GM19193 (cell line): Measurements from ENCODE around the gene RNF207.

Source experiments
- POLR2A ChIP-seq: IDR thresholded peaks from 4 replicates; pipeline ENCODE4 v1.6.1; 2011; ENCODE audit not compliant: insufficient read depth, insufficient read length; ENCODE audit errors: extremely low read depth

RNF207 gene

GRCh38 chr1:6257541-6258069 is 51.7 kb downstream of the RNF207 start:
- no peak for TF ChIP-seq POLR2A

- no peak for TF ChIP-seq POLR2A
Measured at GRCh38 chr1:6258675-6259074, 52.8 kb downstream of the RNF207 start.

GRCh38 chr1:6259491-6260362 is 53.8 kb downstream of the RNF207 start:
- no peak for TF ChIP-seq POLR2A

- TF ChIP-seq POLR2A, result no peak
Measured at GRCh38 chr1:6260433-6260934, 54.6 kb downstream of the RNF207 start.

- TF ChIP-seq POLR2A, result no peak
Measured at GRCh38 chr1:6260961-6261614, 55.2 kb downstream of the RNF207 start, which contains the start of gene GPR153. TSS of gene GPR153 (minus strand) at chr1:6261098. CDS start at chr1:6254905, 6,193 bp downstream.

GRCh38 chr1:6261615-6261995 is 55.7 kb downstream of the RNF207 start:
- TF ChIP-seq POLR2A, result no peak

- TF ChIP-seq POLR2A, result no peak
Measured at GRCh38 chr1:6262555-6263420, 56.9 kb downstream of the RNF207 start.

GRCh38 chr1:6263716-6264115 is 57.8 kb downstream of the RNF207 start:
- no peak for TF ChIP-seq POLR2A

- no peak for TF ChIP-seq POLR2A
Measured at GRCh38 chr1:6265151-6265550, 59.2 kb downstream of the RNF207 start.

GRCh38 chr1:6266641-6267040 is 60.7 kb downstream of the RNF207 start:
- TF ChIP-seq POLR2A, result no peak

GRCh38 chr1:6267686-6268322 is 61.9 kb downstream of the RNF207 start:
- no peak for TF ChIP-seq POLR2A

GRCh38 chr1:6268415-6268814 is 62.5 kb downstream of the RNF207 start:
- TF ChIP-seq POLR2A, result no peak

GRCh38 chr1:6269296-6269695 is 63.4 kb downstream of the RNF207 start:
- TF ChIP-seq POLR2A, result no peak

- TF ChIP-seq POLR2A, result no peak
Measured at GRCh38 chr1:6269720-6270400, 63.9 kb downstream of the RNF207 start.
